ENCODE results near the gene CHST10.
"Not testable (repeated sequence)": the region's sequence is repeated elsewhere in the genome, so short reads cannot be mapped to it uniquely, and the experiment has no call there.

DNA sequence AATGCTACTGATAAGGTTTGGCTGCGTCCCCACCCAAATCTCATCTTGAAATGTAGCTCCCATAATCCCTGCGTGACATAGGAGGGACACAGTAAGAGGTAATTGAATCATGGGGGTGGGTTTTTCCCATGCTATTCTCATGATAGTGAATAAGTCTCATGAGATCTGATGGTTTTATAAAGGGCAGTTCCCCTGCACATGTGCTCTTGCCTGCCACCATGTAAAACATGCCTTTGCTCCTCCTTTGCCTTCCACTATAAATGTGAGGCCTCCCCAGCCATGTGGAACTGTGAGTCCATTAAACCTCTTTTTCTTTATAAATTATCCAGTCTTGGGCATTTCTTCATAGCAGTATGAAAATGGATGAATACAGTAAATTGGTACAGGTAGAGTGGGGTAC, 75.0 kb downstream of the CHST10 start:
- TF ChIP-seq, protein P1, sequence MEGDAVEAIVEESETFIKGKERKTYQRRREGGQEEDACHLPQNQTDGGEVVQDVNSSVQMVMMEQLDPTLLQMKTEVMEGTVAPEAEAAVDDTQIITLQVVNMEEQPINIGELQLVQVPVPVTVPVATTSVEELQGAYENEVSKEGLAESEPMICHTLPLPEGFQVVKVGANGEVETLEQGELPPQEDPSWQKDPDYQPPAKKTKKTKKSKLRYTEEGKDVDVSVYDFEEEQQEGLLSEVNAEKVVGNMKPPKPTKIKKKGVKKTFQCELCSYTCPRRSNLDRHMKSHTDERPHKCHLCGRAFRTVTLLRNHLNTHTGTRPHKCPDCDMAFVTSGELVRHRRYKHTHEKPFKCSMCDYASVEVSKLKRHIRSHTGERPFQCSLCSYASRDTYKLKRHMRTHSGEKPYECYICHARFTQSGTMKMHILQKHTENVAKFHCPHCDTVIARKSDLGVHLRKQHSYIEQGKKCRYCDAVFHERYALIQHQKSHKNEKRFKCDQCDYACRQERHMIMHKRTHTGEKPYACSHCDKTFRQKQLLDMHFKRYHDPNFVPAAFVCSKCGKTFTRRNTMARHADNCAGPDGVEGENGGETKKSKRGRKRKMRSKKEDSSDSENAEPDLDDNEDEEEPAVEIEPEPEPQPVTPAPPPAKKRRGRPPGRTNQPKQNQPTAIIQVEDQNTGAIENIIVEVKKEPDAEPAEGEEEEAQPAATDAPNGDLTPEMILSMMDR (IDR thresholded peaks at IDR 0.05): not testable (repeated sequence)
- TF ChIP-seq POLR2A, EP300 (IDR thresholded peaks at IDR 0.05): not testable (repeated sequence)
